Epidermal melanocyte (primary cell): ENCODE results near the gene EFHD2.

ENCODE experiments used
- DNase-seq: peaks from one replicate; pipeline ENCODE4 v3.0.0; 2011; ENCODE audit warnings: low spot score; ENCODE audit not compliant: insufficient read length

EFHD2 gene

DNA sequence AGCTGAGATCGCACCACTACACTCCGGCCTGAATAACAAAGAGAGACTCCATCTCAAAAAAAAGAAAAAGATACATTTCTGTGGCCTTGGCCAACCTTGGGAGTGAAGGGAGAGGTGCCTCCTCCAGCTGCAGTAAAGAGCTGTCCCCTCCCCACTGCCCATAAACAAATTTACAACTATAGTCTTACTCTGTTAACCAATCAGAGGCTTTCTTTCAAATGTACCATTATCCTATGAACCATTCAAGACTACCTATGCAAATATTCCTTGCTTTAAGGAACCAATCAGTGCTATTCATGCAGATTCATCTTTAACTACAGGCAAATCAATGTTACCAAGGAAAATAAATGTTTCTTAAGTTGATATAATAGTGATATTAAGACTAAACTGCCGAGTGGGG lies 67.2 kb downstream of the EFHD2 start:
- no peak for DNase-seq

DNA sequence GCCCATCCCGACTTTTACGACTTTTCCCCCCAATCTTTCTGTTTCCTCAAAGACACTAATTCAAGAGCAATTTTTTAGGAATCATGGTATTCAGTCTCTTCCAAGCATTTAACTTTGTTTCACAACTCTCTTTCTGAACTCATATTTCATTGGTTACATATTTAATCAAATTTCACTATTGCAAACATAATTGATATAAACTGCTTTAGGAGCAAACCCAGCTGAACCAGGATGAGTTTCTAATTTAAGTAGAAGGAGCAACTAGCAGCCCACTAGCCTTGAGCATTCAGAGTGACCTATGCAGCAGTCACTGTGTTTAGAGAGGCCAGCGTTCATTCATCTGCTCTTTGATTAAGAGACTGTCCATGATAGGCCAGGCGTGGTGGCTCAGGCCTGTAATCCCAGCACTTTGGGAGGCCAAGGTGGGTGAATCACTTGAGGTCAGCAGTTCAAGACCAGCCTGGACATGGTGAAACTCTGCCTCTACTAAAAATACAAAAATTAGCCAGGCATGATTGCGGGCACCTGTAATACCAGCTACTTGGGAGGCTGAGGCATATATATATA lies 68.0 kb downstream of the EFHD2 start:
- no peak for DNase-seq
